Keratinocyte (primary cell): ENCODE data around the gene TMEM147.

Experiments used
- CTCF ChIP-seq, 3 experiments: IDR thresholded peaks in 1 of 3; conservative IDR thresholded peaks in 1 of 3; optimal IDR thresholded peaks in 1 of 3; 2 replicates in 2 of 3; 3 replicates in 1 of 3; pipeline versions ENCODE3 to v1.5.1; 2011; ENCODE audit warnings: low read length in 3 of 3, mild to moderate bottlenecking in 3 of 3, moderate library complexity in 2 of 3, control low read depth in 1 of 3, inconsistent platforms in 1 of 3; ENCODE audit not compliant: insufficient read depth in 2 of 3; ENCODE audit errors: extremely low read depth in 1 of 3
- EZH2 ChIP-seq: IDR thresholded peaks from one replicate; pipeline ENCODE4 v1.6.1; 2012; ENCODE audit warnings: inconsistent platforms, mild to moderate bottlenecking, low read length, moderate library complexity

DNA sequence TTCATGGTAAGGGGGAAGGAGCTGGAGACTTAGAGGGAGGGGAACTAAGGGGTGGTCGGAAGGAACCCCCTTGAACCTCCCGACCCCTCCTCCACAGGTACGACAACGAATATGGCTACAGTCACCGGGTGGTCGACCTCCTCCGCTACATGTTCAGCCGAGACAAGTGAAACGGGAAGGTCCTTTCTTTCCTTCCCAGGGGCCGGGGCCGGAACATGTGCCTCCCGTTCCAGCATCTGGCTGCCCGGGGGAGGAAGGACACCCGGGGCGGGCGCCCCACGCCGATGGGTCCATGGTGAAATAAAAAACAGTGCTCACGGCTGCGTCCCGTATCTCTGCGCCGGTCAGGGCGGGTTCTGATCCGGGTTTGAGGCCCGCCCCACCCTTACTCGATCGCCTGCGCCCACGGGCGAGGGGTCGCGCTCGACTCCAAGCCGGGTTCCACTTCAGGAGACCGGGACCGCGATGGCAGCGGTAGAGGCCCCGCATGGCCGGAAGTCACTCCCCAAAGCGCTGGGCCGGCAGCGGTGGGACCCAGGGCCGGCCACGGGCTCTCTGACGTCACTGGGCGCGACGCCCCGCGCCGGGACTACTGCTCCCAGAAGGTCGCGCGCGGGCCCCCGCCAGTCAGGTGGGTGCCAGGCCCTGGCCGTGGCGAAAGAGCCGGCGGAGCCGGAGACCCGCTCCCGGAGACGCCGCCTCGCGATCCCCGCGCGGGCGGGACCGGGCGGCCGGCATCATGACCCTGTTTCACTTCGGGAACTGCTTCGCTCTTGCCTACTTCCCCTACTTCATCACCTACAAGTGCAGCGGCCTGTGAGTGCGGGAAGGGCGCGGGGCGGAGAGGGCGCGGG is at the start of gene TMEM147:
- no peak for TF ChIP-seq CTCF (optimal IDR thresholded peaks at IDR 0.05 in 1 of 3, IDR thresholded peaks at IDR 0.05 in 1 of 3, conservative IDR thresholded peaks at IDR 0.05 in 1 of 3; ENCODE audit: extremely low read depth in 1 of 3, insufficient read depth in 2 of 3, low read length in 3 of 3)
- TF ChIP-seq EZH2 = no peak
